Esophagus muscularis mucosa (tissue), 4 donors: Measurements from ENCODE around the gene LRRC25.

ENCODE experiments used
- EP300 ChIP-seq: sonication (generic); formaldehyde crosslinking; IDR thresholded peaks from one replicate; pipeline ENCODE4 v1.6.1; 2017; ENCODE audit warnings: antibody characterized with exemption
- POLR2A ChIP-seq: fragments of 450-650 bp; IDR thresholded peaks from one replicate; pipeline ENCODE4 v1.6.1; 2017; ENCODE audit warnings: antibody characterized with exemption, moderate library complexity, mild to moderate bottlenecking, low read depth
- POLR2AphosphoS5 ChIP-seq, 2 donors: sonication (generic); formaldehyde crosslinking; IDR thresholded peaks; one replicate each; pipeline ENCODE4 v1.6.1; 2017; ENCODE audit warnings: antibody characterized with exemption in 2 of 2
- TF ChIP-seq, protein P1 (sequence below), 3 experiments: fragments of 200-600 bp in 2 of 3; fragments of 450-650 bp in 1 of 3; sonication (generic) in 2 of 3; IDR thresholded peaks; one replicate each; pipeline ENCODE4 v1.5.1; 2017 to 2019; ENCODE audit warnings: antibody characterized with exemption in 3 of 3, mild to moderate bottlenecking in 2 of 3, moderate library complexity in 1 of 3

DNA sequence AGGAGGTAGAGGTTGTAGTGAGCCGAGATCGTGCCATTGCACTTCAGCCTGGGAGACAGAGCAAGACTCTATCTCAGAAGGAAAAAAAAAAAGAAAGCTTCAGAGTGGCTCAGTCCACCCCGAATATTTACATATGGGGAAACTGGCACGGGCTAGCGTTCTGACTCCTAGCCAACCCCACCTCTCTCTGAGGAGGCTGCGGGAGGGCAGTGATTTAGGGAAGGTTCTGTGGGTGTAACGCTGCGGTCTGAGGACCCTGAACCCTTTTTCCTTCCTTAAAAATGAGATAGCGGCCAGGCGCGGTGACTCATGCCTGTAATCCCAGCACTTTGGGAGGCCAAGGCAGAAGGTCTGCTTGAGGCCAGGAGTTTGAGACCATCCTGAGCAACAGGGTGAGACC, 5.0 kb downstream of the LRRC25 start:
- TF ChIP-seq, protein P1, sequence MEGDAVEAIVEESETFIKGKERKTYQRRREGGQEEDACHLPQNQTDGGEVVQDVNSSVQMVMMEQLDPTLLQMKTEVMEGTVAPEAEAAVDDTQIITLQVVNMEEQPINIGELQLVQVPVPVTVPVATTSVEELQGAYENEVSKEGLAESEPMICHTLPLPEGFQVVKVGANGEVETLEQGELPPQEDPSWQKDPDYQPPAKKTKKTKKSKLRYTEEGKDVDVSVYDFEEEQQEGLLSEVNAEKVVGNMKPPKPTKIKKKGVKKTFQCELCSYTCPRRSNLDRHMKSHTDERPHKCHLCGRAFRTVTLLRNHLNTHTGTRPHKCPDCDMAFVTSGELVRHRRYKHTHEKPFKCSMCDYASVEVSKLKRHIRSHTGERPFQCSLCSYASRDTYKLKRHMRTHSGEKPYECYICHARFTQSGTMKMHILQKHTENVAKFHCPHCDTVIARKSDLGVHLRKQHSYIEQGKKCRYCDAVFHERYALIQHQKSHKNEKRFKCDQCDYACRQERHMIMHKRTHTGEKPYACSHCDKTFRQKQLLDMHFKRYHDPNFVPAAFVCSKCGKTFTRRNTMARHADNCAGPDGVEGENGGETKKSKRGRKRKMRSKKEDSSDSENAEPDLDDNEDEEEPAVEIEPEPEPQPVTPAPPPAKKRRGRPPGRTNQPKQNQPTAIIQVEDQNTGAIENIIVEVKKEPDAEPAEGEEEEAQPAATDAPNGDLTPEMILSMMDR (IDR thresholded peaks at IDR 0.05) = no peak
- no peak for TF ChIP-seq EP300
- TF ChIP-seq POLR2AphosphoS5 (IDR thresholded peaks at IDR 0.05) = no peak
- TF ChIP-seq POLR2A = no peak
